Activated naive CD8-positive, alpha-beta T cell (primary cell): ENCODE measurements around the gene CACNA1G.

Experiments
- H3K27ac Mint-ChIP-seq: one replicate; pipeline ENCODE4 v1.8.0; 2021; ENCODE audit warnings: mixed read lengths
- H3K27me3 Mint-ChIP-seq: one replicate; pipeline ENCODE4 v1.8.0; 2021; ENCODE audit warnings: mixed read lengths
- H3K36me3 Mint-ChIP-seq: one replicate; pipeline ENCODE4 v1.8.0; 2021; ENCODE audit warnings: mixed read lengths
- H3K4me1 Mint-ChIP-seq: one replicate; pipeline ENCODE4 v1.8.0; 2021; ENCODE audit warnings: low read depth, mixed read lengths
- H3K4me3 Mint-ChIP-seq: one replicate; pipeline ENCODE4 v1.8.0; 2021; ENCODE audit warnings: mild to moderate bottlenecking, mixed read lengths
- H3K9me3 Mint-ChIP-seq: one replicate; pipeline ENCODE4 v1.8.0; 2021; ENCODE audit warnings: low read depth, mixed read lengths

Gene CACNA1G

DNA sequence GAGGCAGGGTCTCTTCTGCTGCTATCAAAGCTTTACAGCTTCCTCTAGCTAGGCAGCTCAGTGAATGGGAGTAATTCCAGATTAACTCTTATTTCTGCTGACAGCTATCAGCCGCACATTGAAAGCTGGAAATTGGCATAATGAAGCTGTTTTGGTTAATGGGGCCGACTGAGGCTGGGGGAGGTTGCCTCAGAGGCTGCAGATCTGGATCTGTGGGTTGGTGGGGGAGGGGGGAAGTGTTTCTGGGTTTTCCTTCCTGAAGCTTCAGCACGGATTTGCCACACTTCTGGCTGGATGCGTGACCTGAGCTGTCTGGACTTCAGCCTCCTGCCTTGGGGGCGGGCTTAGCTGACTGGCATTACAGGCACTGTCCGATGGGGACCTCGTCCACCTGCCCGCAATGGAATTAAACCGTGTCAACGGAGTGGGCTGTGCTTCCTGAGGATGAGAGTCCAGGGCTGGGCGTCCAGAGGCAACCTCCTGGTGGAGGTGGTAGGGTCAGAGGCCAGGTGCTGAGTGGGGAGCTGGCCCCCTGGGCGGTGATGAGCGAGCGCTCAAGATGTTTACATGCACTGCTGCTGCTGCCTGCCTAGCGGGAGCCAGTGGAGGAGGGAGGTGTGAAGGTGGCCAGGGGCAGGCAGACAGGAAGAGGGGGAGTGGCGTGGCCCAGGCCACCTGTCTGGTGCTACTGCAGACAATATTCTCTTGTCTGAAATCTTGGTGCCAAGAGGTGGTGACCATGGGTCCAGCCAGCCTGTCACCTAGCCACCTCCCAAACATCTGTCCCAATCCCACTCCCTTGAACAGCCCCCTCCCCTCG, 67.5 kb downstream of the CACNA1G start:
- Mint-ChIP-seq H3K9me3 (no peaks in the 10 kb centered on the region), H3K4me1 (no peaks in the 10 kb centered on the region)

DNA sequence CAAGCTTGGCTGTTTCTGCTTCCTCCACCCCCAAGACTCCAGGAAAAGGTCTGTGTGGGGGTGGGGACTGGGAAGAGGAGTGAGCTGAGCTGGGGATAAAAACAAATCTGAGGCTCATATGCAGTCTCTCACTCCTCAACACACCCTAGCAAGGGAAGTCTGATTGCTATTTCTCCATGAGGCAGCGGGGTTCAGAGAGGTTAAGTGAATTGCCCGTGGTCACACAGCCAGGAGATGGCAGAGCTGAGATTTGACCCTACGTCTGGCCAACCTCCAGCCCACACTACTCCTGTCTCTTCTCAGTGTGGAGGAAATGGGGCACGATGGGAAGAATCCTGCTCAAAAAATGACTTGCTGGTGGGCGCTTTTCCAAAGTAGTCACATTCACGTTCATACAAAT, 69.4 kb downstream of the CACNA1G start:
- H3K27ac Mint-ChIP-seq: no peak overlapping the region
- no peaks in the 10 kb centered on the region for H3K4me1 Mint-ChIP-seq
- H3K36me3 Mint-ChIP-seq: no peaks in the 10 kb centered on the region
- no peak overlapping the region for H3K4me3 Mint-ChIP-seq
- peaks cover 40% of the 10 kb centered on the region for H3K27me3 Mint-ChIP-seq
- no peaks in the 10 kb centered on the region for H3K9me3 Mint-ChIP-seq

More for the DNA sequence above, 67.5 kb downstream of the CACNA1G start:
- Mint-ChIP-seq H3K4me3 (no peak overlapping the region), H3K36me3 (no peaks in the 10 kb centered on the region), H3K27ac (no peak overlapping the region), H3K27me3 (peaks cover 32% of the 10 kb centered on the region)

- no peak overlapping the region for H3K27ac Mint-ChIP-seq
- H3K36me3 Mint-ChIP-seq: no peaks in the 10 kb centered on the region
- no peaks in the 10 kb centered on the region for H3K9me3 Mint-ChIP-seq
Observed at GRCh38 chr17:50630524-50631194, 70.1 kb downstream of the CACNA1G start.

GRCh38 chr17:50631195-50631907, 70.8 kb downstream of the CACNA1G start:
- H3K9me3 Mint-ChIP-seq: no peaks in the 10 kb centered on the region
- peaks cover 42% of the 10 kb centered on the region for H3K27me3 Mint-ChIP-seq
- H3K36me3 Mint-ChIP-seq: no peaks in the 10 kb centered on the region
- no peaks in the 10 kb centered on the region for H3K4me1 Mint-ChIP-seq
- H3K27ac Mint-ChIP-seq: no peak overlapping the region
- H3K4me3 Mint-ChIP-seq: no peak overlapping the region

More at GRCh38 chr17:50630524-50631194, 70.1 kb downstream of the CACNA1G start:
- Mint-ChIP-seq H3K4me1 (no peaks in the 10 kb centered on the region), H3K4me3 (no peak overlapping the region), H3K27me3 (peaks cover 38% of the 10 kb centered on the region)

- Mint-ChIP-seq H3K4me1 (no peaks in the 10 kb centered on the region), H3K4me3 (no peak overlapping the region), H3K27ac (no peak overlapping the region), H3K36me3 (no peaks in the 10 kb centered on the region), H3K9me3 (no peaks in the 10 kb centered on the region), H3K27me3 (peaks cover 42% of the 10 kb centered on the region)
Observed at GRCh38 chr17:50631908-50632571, 71.5 kb downstream of the CACNA1G start.

- no peak overlapping the region for H3K27ac Mint-ChIP-seq
- no peaks in the 10 kb centered on the region for H3K36me3 Mint-ChIP-seq
- no peak overlapping the region for H3K4me3 Mint-ChIP-seq
- peaks cover 42% of the 10 kb centered on the region for H3K27me3 Mint-ChIP-seq
- H3K4me1 Mint-ChIP-seq: no peaks in the 10 kb centered on the region
- no peaks in the 10 kb centered on the region for H3K9me3 Mint-ChIP-seq
Observed at GRCh38 chr17:50632637-50633036, 72.1 kb downstream of the CACNA1G start.

DNA sequence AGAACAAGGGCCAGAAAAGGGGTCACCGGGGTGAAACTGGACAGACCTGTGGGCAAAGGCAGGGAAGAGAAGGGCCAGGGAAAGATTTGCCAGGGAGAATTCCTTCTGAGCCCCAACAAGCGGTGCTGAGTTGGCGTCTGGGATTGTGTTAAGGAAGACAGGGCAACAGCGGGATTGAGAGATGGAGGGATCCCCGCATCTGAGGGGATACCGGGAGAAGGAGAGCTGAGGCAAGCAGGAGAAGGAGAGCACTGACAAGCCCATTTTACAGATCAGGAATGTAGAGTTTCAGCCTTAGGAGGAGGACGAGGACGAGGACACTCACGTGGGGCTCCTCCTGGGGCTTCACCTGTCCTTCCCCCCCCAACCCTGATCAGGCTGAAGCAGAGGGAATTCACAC, 73.2 kb downstream of the CACNA1G start:
- Mint-ChIP-seq H3K27me3 (peaks cover 46% of the 10 kb centered on the region), H3K9me3 (no peaks in the 10 kb centered on the region), H3K36me3 (no peaks in the 10 kb centered on the region), H3K4me3 (peak overlapping the region; percentile 33), H3K4me1 (no peaks in the 10 kb centered on the region), H3K27ac (no peak overlapping the region)

- no peak within 1 kb of the TSS for H3K27ac Mint-ChIP-seq
- peak within 1 kb of the TSS; percentile 33 for H3K4me3 Mint-ChIP-seq
- no peaks in the 10 kb centered on the region for H3K4me1 Mint-ChIP-seq
- H3K27me3 Mint-ChIP-seq: peaks cover 42% of the 10 kb centered on the region
- no peaks in the 10 kb centered on the region for H3K36me3 Mint-ChIP-seq
- no peaks in the 10 kb centered on the region for H3K9me3 Mint-ChIP-seq
Observed at GRCh38 chr17:50634224-50634914, 73.9 kb downstream of the CACNA1G start, which contains the start of gene ABCC3. Gene ABCC3, plus strand, starts transcription at chr17:50634881. Its CDS starts 56 bp downstream, at chr17:50634937.

DNA sequence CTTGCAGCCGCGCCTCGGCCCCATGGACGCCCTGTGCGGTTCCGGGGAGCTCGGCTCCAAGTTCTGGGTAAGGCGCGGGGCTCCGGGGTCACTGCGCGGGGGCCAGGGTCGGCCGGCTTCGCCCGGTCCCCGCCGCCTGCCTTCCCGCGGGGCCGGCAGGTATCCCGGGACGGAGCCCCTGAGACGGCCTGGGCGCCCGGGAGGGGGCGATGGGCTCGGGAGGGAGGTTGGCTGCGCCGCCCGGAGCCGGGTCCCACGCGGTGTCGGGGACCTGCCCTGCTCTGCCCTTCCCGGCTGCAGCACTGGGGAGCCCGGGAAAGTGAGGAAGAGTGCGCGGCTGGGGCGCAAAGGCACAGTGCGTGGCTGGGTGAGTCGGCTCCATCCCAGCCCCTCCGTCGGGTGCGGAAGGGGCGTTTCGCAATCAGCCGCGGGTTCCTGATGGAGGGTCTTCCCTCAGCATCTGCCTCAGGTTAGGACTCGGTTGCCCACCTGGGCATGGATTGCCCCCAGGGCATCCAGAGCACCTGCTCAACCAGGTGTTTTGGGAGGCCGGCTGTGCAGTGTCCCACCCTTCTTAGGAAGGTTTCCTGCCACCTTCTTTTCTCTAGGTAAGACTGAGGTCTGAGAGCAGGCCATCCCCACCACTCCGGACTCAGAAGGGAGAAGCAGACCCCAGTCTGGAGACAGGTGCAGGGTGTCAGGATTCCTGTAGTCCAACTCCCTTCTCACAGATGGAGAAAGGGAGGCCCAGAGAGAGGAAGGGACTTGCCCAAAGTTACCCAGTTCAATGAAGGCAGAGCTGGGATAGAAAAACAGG, 74.6 kb downstream of the CACNA1G start:
- Mint-ChIP-seq H3K9me3 (no peaks in the 10 kb centered on the region), H3K27ac (no peak overlapping the region), H3K4me1 (no peaks in the 10 kb centered on the region), H3K36me3 (no peaks in the 10 kb centered on the region), H3K4me3 (no peak overlapping the region), H3K27me3 (peaks cover 41% of the 10 kb centered on the region)

GRCh38 chr17:50635732-50635981, 75.1 kb downstream of the CACNA1G start:
- Mint-ChIP-seq H3K4me1 (no peaks in the 10 kb centered on the region), H3K4me3 (peak overlapping the region; percentile 8), H3K36me3 (no peaks in the 10 kb centered on the region), H3K9me3 (no peaks in the 10 kb centered on the region), H3K27me3 (peaks cover 38% of the 10 kb centered on the region), H3K27ac (no peak overlapping the region)

GRCh38 chr17:50635982-50636803, 75.7 kb downstream of the CACNA1G start:
- no peaks in the 10 kb centered on the region for H3K9me3 Mint-ChIP-seq
- H3K36me3 Mint-ChIP-seq: no peaks in the 10 kb centered on the region
- peak overlapping the region; percentile 8 for H3K4me3 Mint-ChIP-seq
- no peak overlapping the region for H3K27ac Mint-ChIP-seq
- H3K27me3 Mint-ChIP-seq: peaks cover 38% of the 10 kb centered on the region
- H3K4me1 Mint-ChIP-seq: no peaks in the 10 kb centered on the region

DNA sequence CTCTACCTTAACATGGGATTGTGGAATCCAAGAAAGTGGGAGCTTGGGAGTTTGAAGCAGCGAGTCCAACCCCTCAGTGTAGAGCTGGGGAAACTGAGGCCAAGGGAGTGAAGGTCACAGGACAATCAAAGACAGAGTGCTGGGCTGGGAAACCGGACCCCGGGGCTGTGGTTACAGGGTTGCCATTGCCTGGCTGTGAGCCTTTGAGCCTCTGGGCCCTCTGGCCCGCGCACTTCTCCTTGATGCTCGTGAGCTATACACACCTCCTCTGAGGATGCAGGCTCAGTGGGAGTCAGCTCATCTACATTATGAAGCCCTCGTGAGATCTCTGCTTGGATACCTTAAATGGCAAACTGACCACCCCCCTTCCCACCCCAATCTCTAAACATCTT, 76.3 kb downstream of the CACNA1G start:
- Mint-ChIP-seq H3K27me3 (peaks cover 34% of the 10 kb centered on the region), H3K27ac (no peak overlapping the region), H3K4me1 (no peaks in the 10 kb centered on the region)

More for the DNA sequence above, 76.3 kb downstream of the CACNA1G start:
- H3K36me3 Mint-ChIP-seq: no peaks in the 10 kb centered on the region
- H3K9me3 Mint-ChIP-seq: no peaks in the 10 kb centered on the region
- H3K4me3 Mint-ChIP-seq: no peak overlapping the region
